ENCODE results near the gene ATF2. TPM values are rescaled to one million over a fixed set of nuclear protein-coding genes. Genes with fewer than 3 reads are reported as not detected.
"Not testable (repeated sequence)": the region's sequence is repeated elsewhere in the genome, so short reads cannot be mapped to it uniquely, and the experiment has no call there.

ATF2 gene
- total RNA-seq, 1 donor from 2014 or later, result 71.0 TPM

DNA sequence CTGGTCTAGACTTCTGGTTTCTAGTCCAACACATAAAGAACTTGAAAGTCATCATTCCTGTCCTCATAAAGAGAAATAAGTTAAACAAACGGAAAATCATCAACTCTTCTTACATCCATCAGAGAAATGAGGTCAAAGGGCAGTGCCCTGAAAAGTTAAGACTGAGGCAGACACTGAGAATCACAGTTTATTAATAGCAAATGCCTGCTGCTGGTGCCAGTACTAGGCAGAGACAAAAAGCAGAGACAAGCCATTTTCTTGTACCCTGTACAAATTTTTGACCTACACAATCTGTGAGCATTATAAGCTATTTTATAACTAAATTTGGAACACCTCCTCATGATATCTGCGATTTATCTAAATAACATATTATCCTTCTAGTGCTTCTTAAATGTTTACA, 36.8 kb downstream of the ATF2 start:
- no peak for TF ChIP-seq CTCF (IDR thresholded peaks at IDR 0.05)
- no peak for DNase-seq (ENCODE audit: extremely low spot score, unreplicated experiment)
- no peak overlapping the region for H3K4me3 Mint-ChIP-seq (ENCODE audit: unreplicated experiment)
- H3K9me3 Mint-ChIP-seq (ENCODE audit: unreplicated experiment), result peaks cover 8% of the 10 kb centered on the region
- no peak overlapping the region for H3K27ac Mint-ChIP-seq (ENCODE audit: unreplicated experiment)
- peaks cover 11% of the 10 kb centered on the region for H3K4me1 Mint-ChIP-seq (ENCODE audit: unreplicated experiment)
- peaks cover 50% of the 10 kb centered on the region for H3K36me3 Mint-ChIP-seq (ENCODE audit: unreplicated experiment)
- H3K27me3 Mint-ChIP-seq (ENCODE audit: unreplicated experiment), result no peaks in the 10 kb centered on the region

GRCh38 chr2:175126661-175127060, 41.3 kb downstream of the ATF2 start:
- TF ChIP-seq CTCF (IDR thresholded peaks at IDR 0.05), result no peak
- Mint-ChIP-seq H3K4me3 (ENCODE audit: unreplicated experiment) (no peak overlapping the region), H3K9me3 (ENCODE audit: unreplicated experiment) (peaks cover 8% of the 10 kb centered on the region)

GRCh38 chr2:175123254-175123653, 44.7 kb downstream of the ATF2 start:
- Mint-ChIP-seq H3K36me3 (ENCODE audit: unreplicated experiment) (peaks cover 19% of the 10 kb centered on the region), H3K27me3 (ENCODE audit: unreplicated experiment) (no peaks in the 10 kb centered on the region), H3K4me1 (ENCODE audit: unreplicated experiment) (peaks cover 1% of the 10 kb centered on the region), H3K9me3 (ENCODE audit: unreplicated experiment) (peaks cover under 1% of the 10 kb centered on the region), H3K27ac (ENCODE audit: unreplicated experiment) (no peak overlapping the region), H3K4me3 (ENCODE audit: unreplicated experiment) (no peak overlapping the region)
- DNase-seq (ENCODE audit: extremely low spot score, unreplicated experiment), result no peak
- TF ChIP-seq CTCF (IDR thresholded peaks at IDR 0.05), result no peak

More at GRCh38 chr2:175126661-175127060, 41.3 kb downstream of the ATF2 start:
- Mint-ChIP-seq H3K36me3 (ENCODE audit: unreplicated experiment) (peaks cover 29% of the 10 kb centered on the region), H3K4me1 (ENCODE audit: unreplicated experiment) (peaks cover 4% of the 10 kb centered on the region), H3K27ac (ENCODE audit: unreplicated experiment) (no peak overlapping the region), H3K27me3 (ENCODE audit: unreplicated experiment) (no peaks in the 10 kb centered on the region)
- no peak for DNase-seq (ENCODE audit: extremely low spot score, unreplicated experiment)

- peaks cover 12% of the 10 kb centered on the region for H3K4me1 Mint-ChIP-seq (ENCODE audit: unreplicated experiment)
- H3K9me3 Mint-ChIP-seq (ENCODE audit: unreplicated experiment), result no peaks in the 10 kb centered on the region
- peak overlapping the region; percentile 85 for H3K27ac Mint-ChIP-seq (ENCODE audit: unreplicated experiment)
- peak; percentile 73 for TF ChIP-seq CTCF (IDR thresholded peaks at IDR 0.05)
- H3K36me3 Mint-ChIP-seq (ENCODE audit: unreplicated experiment), result peaks cover 41% of the 10 kb centered on the region
- H3K4me3 Mint-ChIP-seq (ENCODE audit: unreplicated experiment), result no peak overlapping the region
- no peak for DNase-seq (ENCODE audit: extremely low spot score, unreplicated experiment)
- H3K27me3 Mint-ChIP-seq (ENCODE audit: unreplicated experiment), result no peaks in the 10 kb centered on the region
Observed at GRCh38 chr2:175111200-175111657, 56.8 kb downstream of the ATF2 start.

- DNase-seq (ENCODE audit: extremely low spot score, unreplicated experiment); H3K4me3 Mint-ChIP-seq (ENCODE audit: unreplicated experiment); H3K9me3 Mint-ChIP-seq (ENCODE audit: unreplicated experiment); H3K27ac Mint-ChIP-seq (ENCODE audit: unreplicated experiment); H3K27me3 Mint-ChIP-seq (ENCODE audit: unreplicated experiment): not testable (repeated sequence)
- H3K36me3 Mint-ChIP-seq (ENCODE audit: unreplicated experiment), result peaks cover 35% of the 10 kb centered on the region
- peaks cover 18% of the 10 kb centered on the region for H3K4me1 Mint-ChIP-seq (ENCODE audit: unreplicated experiment)
Observed at GRCh38 chr2:175108091-175108490, 59.9 kb downstream of the ATF2 start.

- Mint-ChIP-seq H3K27me3 (ENCODE audit: unreplicated experiment) (no peaks in the 10 kb centered on the region), H3K4me3 (ENCODE audit: unreplicated experiment) (no peak overlapping the region), H3K4me1 (ENCODE audit: unreplicated experiment) (peaks cover 17% of the 10 kb centered on the region), H3K27ac (ENCODE audit: unreplicated experiment) (peak overlapping the region; percentile 31), H3K36me3 (ENCODE audit: unreplicated experiment) (peaks cover 36% of the 10 kb centered on the region), H3K9me3 (ENCODE audit: unreplicated experiment) (no peaks in the 10 kb centered on the region)
- no peak for TF ChIP-seq CTCF (IDR thresholded peaks at IDR 0.05)
- DNase-seq (ENCODE audit: extremely low spot score, unreplicated experiment), result no peak
Observed at GRCh38 chr2:175107146-175107545, 60.9 kb downstream of the ATF2 start.
